Effector memory CD8-positive, alpha-beta T cell (primary cell): ENCODE measurements around the gene GLYR1.

Experiments used
- ATAC-seq: fragments of 150-1000 bp; cut with Tn5 transposase; replicated peaks from 2 replicates; pipeline ENCODE4 v1.10.0; 2021; ENCODE audit warnings: mild to moderate bottlenecking, moderate library complexity
- DNase-seq, 3 experiments: peaks; one replicate each; pipeline ENCODE4 v3.0.0; 2021
- H3K27ac Mint-ChIP-seq, 2 donors: one replicate each; pipeline ENCODE4 v1.8.0; 2022; ENCODE audit warnings: mild to moderate bottlenecking in 2 of 2, mixed read lengths in 2 of 2, moderate library complexity in 2 of 2
- H3K27me3 Mint-ChIP-seq, 2 donors: one replicate each; pipeline ENCODE4 v1.8.0; 2022; ENCODE audit warnings: mixed read lengths in 2 of 2
- H3K36me3 Mint-ChIP-seq: one replicate; pipeline ENCODE4 v1.8.0; 2022; ENCODE audit warnings: mild to moderate bottlenecking, moderate library complexity, mixed read lengths; ENCODE audit not compliant: insufficient read depth
- H3K4me1 Mint-ChIP-seq, 2 donors: one replicate each; pipeline ENCODE4 v1.8.0; 2022; ENCODE audit warnings: low read depth in 2 of 2, mixed read lengths in 2 of 2
- H3K4me3 Mint-ChIP-seq, 2 donors: one replicate each; pipeline ENCODE4 v1.8.0; 2022; ENCODE audit warnings: mild to moderate bottlenecking in 2 of 2, mixed read lengths in 2 of 2, moderate library complexity in 2 of 2
- H3K9me3 Mint-ChIP-seq, 2 donors: one replicate each; pipeline ENCODE4 v1.8.0; 2022; ENCODE audit warnings: mixed read lengths in 2 of 2

GLYR1 gene

DNA sequence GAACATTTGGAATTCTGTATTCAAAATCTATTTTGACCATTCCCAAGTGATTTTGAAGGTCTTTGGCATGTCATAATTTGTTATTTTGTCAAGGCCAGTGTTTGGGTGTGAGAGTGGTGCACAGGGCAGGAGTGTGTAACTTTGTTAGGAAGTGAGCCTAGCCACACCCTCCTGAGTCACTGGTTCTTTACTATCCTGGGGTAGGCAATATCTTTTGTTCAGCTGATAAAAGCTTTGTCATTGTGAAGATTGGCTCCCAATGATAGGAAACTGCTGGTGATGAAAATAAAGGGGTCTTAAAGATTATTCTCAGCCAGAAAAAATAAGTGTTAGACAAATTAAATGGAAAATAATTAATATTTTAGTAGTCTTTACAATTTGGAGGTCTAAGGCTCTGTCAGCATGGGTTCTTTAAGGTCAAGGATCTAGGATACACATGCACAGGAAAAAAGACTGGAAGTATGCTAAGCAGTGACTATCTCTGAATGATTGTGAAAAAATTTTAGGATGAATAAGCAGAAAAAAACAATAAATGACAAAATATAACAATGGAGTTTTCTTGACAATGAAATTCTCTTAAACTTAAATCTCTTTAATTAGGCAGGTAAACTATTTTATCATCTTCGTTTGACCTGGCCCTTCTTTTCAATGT lies 5.3 kb upstream of the GLYR1 start:
- Mint-ChIP-seq H3K27ac (no peak overlapping the region), H3K36me3 (peaks cover 50% of the 10 kb centered on the region), H3K4me1 (peaks cover 21 to 42% of the 10 kb centered on the region in 2 donors), H3K9me3 (no peaks in the 10 kb centered on the region), H3K4me3 (no peak overlapping the region), H3K27me3 (no peaks in the 10 kb centered on the region)
- no peak for DNase-seq
- ATAC-seq = no peak

DNA sequence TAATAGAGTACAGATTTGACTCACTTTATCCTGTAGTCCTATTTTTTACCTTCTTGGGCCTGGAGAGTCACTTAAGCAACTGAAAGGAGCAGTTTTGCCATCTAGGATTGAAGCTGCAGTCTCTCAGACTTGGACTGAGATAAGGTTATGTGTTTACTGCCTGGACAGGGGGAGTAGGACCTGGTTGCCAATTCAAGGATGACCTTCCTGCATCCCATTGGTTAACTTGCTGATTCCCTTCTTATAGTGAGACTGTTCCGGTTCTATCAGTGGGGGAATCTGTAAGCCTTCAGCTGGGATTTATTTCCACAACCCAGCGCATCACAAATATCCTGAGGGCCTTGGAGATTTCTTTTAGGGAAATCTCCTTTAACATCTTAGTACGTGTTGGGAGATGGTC lies 3.1 kb upstream of the GLYR1 start:
- Mint-ChIP-seq H3K4me3 (peak overlapping the region in 1 of 2 donors; percentile 93), H3K27ac (no peak overlapping the region), H3K27me3 (no peaks in the 10 kb centered on the region), H3K9me3 (no peaks in the 10 kb centered on the region), H3K4me1 (peaks cover 32 to 55% of the 10 kb centered on the region in 2 donors), H3K36me3 (peaks cover 48% of the 10 kb centered on the region)
- ATAC-seq (no peak), DNase-seq (no peak)

DNA sequence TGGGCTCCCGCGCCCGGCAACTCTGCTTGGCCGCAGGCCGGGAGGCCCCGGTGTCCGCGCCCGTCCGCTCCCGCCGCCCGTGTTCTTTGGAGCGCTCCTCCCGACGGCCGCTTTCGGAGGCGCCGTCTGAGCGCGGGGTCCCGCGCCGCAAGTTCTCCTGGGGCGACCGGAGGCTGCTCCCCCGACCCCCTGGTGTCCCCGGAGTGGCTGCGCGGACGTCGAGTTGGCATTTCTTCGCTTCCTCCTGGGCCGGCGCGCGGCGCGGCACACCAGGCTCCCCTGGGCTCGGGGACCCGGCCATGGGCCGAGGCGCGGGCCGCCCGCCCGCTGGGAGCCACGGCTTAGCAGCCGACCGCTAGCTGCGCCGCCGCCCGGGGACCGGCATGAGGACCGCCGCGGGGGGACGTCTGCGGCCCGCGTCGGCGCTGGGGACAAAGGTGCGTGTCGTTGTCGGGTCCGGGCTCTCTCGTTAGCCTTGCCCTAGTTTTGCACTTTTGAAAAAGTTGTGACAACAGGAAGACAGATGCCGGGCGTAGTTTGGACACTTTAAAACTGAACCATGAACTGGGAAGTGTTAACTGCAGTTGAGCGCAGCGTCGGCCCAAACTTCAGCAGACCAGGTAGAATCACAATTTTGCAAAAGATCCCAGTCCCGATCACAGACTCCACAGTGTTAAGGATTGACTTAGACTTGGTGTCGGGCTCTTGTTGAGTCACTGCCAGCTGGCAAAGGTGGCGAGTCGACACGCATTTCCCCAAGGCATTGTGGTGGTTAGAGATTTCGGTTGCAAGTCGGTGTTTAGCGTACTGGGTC lies 893 bp upstream of the GLYR1 start:
- Mint-ChIP-seq H3K27ac (peak overlapping the region; percentile 98 to 99), H3K9me3 (no peaks in the 10 kb centered on the region), H3K36me3 (peaks cover 42% of the 10 kb centered on the region), H3K4me1 (peaks cover 32 to 52% of the 10 kb centered on the region in 2 donors), H3K4me3 (peak overlapping the region; percentile 89 to 93), H3K27me3 (no peaks in the 10 kb centered on the region)
- DNase-seq (peak in 2 of 3 experiments; percentile 22 to 45), ATAC-seq (peak; percentile 9)

- ATAC-seq = no peak
- H3K4me1 Mint-ChIP-seq = peaks cover 29 to 44% of the 10 kb centered on the region in 2 donors
These were observed 586 bp downstream of the GLYR1 start for GRCh38 chr16:4846503-4846900.

GRCh38 chr16:4840984-4841383 lies 6.1 kb downstream of the GLYR1 start:
- Mint-ChIP-seq H3K27ac (no peak overlapping the region), H3K36me3 (peaks cover 83% of the 10 kb centered on the region), H3K4me3 (no peak overlapping the region)

More at GRCh38 chr16:4846503-4846900, 586 bp downstream of the GLYR1 start:
- no peaks in the 10 kb centered on the region for H3K9me3 Mint-ChIP-seq
- peak; percentile 10 to 21 (median 18) for DNase-seq
- H3K4me3 Mint-ChIP-seq = peak overlapping the region; percentile 89 to 93
- H3K36me3 Mint-ChIP-seq = peaks cover 49% of the 10 kb centered on the region
- no peaks in the 10 kb centered on the region for H3K27me3 Mint-ChIP-seq
- peak overlapping the region; percentile 98 to 99 for H3K27ac Mint-ChIP-seq

DNA sequence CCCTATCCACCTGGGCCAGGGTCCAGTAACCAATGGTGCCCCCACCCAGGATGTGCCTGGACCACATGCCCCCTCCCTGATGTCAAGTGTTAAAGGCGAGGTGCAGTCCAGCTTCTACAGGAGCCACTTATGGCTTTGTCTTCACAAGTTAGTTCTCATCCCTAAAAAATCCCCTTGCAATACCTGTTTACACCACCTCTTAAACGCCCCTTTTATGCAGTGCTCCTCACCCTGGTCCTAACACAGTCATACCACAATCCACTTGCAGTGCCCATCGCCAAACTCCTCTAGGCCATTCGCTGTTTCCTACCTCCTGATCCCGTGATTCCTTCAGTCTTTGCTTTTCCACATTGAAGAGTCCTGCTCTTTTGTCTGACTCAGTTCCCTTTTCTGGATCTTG lies 7.1 kb downstream of the GLYR1 start:
- no peak overlapping the region for H3K4me3 Mint-ChIP-seq
- ATAC-seq = no peak

More at GRCh38 chr16:4840984-4841383, 6.1 kb downstream of the GLYR1 start:
- Mint-ChIP-seq H3K27me3 (no peaks in the 10 kb centered on the region), H3K9me3 (no peaks in the 10 kb centered on the region), H3K4me1 (peaks cover 6 to 29% of the 10 kb centered on the region in 2 donors)
- no peak for ATAC-seq
- no peak for DNase-seq

GRCh38 chr16:4837733-4838501 lies 9.2 kb downstream of the GLYR1 start:
- H3K27me3 Mint-ChIP-seq = no peaks in the 10 kb centered on the region
- no peak overlapping the region for H3K4me3 Mint-ChIP-seq
- DNase-seq = no peak
- no peaks in the 10 kb centered on the region for H3K9me3 Mint-ChIP-seq
- peaks cover 73% of the 10 kb centered on the region for H3K36me3 Mint-ChIP-seq
- ATAC-seq = no peak
- H3K27ac Mint-ChIP-seq = peak overlapping the region in 1 of 2 donors; percentile 72
- H3K4me1 Mint-ChIP-seq = peaks cover 0 to 20% of the 10 kb centered on the region in 2 donors

More for the DNA sequence above, 7.1 kb downstream of the GLYR1 start:
- Mint-ChIP-seq H3K27ac (no peak overlapping the region), H3K27me3 (no peaks in the 10 kb centered on the region), H3K4me1 (peaks cover 0 to 20% of the 10 kb centered on the region in 2 donors), H3K36me3 (peaks cover 81% of the 10 kb centered on the region), H3K9me3 (no peaks in the 10 kb centered on the region)
- DNase-seq = no peak

GRCh38 chr16:4836727-4837126 lies 10.4 kb downstream of the GLYR1 start:
- Mint-ChIP-seq H3K27me3 (no peaks in the 10 kb centered on the region), H3K4me3 (no peak overlapping the region), H3K36me3 (peaks cover 72% of the 10 kb centered on the region), H3K9me3 (no peaks in the 10 kb centered on the region), H3K27ac (peak overlapping the region in 1 of 2 donors; percentile 27), H3K4me1 (peaks cover 0 to 20% of the 10 kb centered on the region in 2 donors)
- no peak for DNase-seq
- no peak for ATAC-seq

DNA sequence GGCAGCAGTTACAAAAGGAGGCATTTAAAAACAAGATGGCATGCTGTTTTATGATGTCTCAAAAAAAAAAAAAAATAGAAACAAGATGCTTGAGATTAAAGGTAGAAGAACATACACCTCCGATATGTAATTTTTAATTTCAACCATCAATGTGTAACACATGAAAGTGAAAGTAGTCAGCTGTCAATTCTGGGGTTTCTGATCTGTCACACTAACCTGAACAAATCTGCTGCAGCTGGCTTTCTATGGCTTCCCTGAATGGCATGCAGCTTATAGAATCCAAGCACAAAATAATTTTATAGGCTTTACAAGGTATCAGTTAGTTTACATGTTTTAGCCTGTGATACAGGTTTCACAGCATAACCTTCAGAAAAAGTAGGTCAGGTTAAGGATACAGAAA lies 13.5 kb downstream of the GLYR1 start:
- peak; percentile 8 for ATAC-seq
- Mint-ChIP-seq H3K27ac (no peak overlapping the region), H3K36me3 (peaks cover 74% of the 10 kb centered on the region)

GRCh38 chr16:4832698-4833343 lies 14.3 kb downstream of the GLYR1 start:
- H3K27ac Mint-ChIP-seq = no peak overlapping the region
- H3K9me3 Mint-ChIP-seq = no peaks in the 10 kb centered on the region
- DNase-seq = no peak
- no peak for ATAC-seq
- H3K4me3 Mint-ChIP-seq = no peak overlapping the region
- no peaks in the 10 kb centered on the region for H3K27me3 Mint-ChIP-seq
- peaks cover 74% of the 10 kb centered on the region for H3K36me3 Mint-ChIP-seq
- H3K4me1 Mint-ChIP-seq = peaks cover 0 to 7% of the 10 kb centered on the region in 2 donors

More for the DNA sequence above, 13.5 kb downstream of the GLYR1 start:
- DNase-seq = no peak
- Mint-ChIP-seq H3K4me1 (peaks cover 0 to 7% of the 10 kb centered on the region in 2 donors), H3K27me3 (no peaks in the 10 kb centered on the region), H3K9me3 (no peaks in the 10 kb centered on the region), H3K4me3 (no peak overlapping the region)

GRCh38 chr16:4831616-4832015 lies 15.5 kb downstream of the GLYR1 start:
- DNase-seq (no peak), ATAC-seq (no peak)
- Mint-ChIP-seq H3K27ac (no peak overlapping the region), H3K36me3 (peaks cover 76% of the 10 kb centered on the region), H3K9me3 (no peaks in the 10 kb centered on the region), H3K4me3 (no peak overlapping the region), H3K4me1 (peaks cover 0 to 3% of the 10 kb centered on the region in 2 donors), H3K27me3 (no peaks in the 10 kb centered on the region)

DNA sequence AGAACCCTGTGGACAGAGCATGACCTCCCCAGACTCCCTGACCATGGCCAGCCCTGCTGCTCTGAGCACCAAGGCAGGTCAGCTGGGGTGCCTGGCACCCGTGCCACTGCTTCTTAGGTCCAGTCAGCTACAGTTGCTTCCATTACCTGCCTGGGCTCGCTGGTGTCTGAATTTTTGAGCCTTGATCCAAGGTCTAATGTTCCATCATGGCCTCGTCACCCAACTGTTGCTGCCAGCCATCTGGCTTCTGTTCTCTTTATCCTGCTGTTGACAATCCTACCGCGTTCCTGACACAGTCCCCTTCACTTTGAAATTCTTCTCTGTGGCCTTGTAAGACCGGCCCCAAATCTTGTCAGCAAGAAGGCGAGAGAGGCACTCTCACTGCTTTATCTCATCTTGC lies 16.7 kb downstream of the GLYR1 start:
- Mint-ChIP-seq H3K27me3 (no peaks in the 10 kb centered on the region), H3K4me3 (no peak overlapping the region), H3K36me3 (peaks cover 79% of the 10 kb centered on the region), H3K9me3 (no peaks in the 10 kb centered on the region), H3K4me1 (no peaks in the 10 kb centered on the region), H3K27ac (peak overlapping the region; percentile 2 to 30)
- DNase-seq (no peak), ATAC-seq (no peak)
